ENCODE results near the gene KMT5C. TPM values are rescaled to one million over a fixed set of nuclear protein-coding genes. Genes with fewer than 3 reads are reported as not detected.

KMT5C gene
- total RNA-seq, 2 experiments from 2014 or later, result 32.6 to 33.1 TPM

GRCh38 chr19:55385724-55386492, 46.2 kb downstream of the KMT5C start, which contains the start of gene RPL28:
Gene RPL28, plus strand, starts transcription at chr19:55385932. Its CDS starts 426 bp downstream, at chr19:55386358.
- H3K27me3 Mint-ChIP-seq, result no peaks in the 10 kb centered on the region
- peak; percentile 98 for DNase-seq
- no peaks in the 10 kb centered on the region for H3K9me3 Mint-ChIP-seq
- POLR2A ChIA-PET, result interaction anchor here (0.5 to 10.2 kb wide), 8 partner anchors 8 to 130 kb away, joined by 3 to 217 read pairs (median 5); partner anchors contain the start of gene UBE2S
- ATAC-seq, result peak; percentile 84
- no peak for TF ChIP-seq CTCF (IDR thresholded peaks at IDR 0.05)
- intact Hi-C loops (cut with micrococcal nuclease), result loop anchor here (5.0 kb wide), 1 partner anchor 129 kb away; the partner anchor contains the start of gene PPP6R1
- peak within 1 kb of the TSS; percentile 99 for H3K27ac Mint-ChIP-seq
- H3K36me3 Mint-ChIP-seq (ENCODE audit: low read depth), result peaks cover 59% of the 10 kb centered on the region
- CTCF ChIA-PET, result interaction anchor here (1.7 kb wide), 1 partner anchor 84 kb away, joined by 5 read pairs; no protein-coding TSS in a partner anchor
- peak within 1 kb of the TSS; percentile 99 for H3K4me3 Mint-ChIP-seq
- H3K4me1 Mint-ChIP-seq (ENCODE audit: low read depth), result peaks cover 53% of the 10 kb centered on the region

GRCh38 chr19:55386493-55386971, 46.9 kb downstream of the KMT5C start:
- no peak for TF ChIP-seq CTCF (IDR thresholded peaks at IDR 0.05)
- CTCF ChIA-PET, result interaction anchor here (1.7 kb wide), 1 partner anchor 85 kb away, joined by 5 read pairs; no protein-coding TSS in a partner anchor
- peaks cover 57% of the 10 kb centered on the region for H3K36me3 Mint-ChIP-seq (ENCODE audit: low read depth)
- no peak for DNase-seq
- peak overlapping the region; percentile 99 for H3K4me3 Mint-ChIP-seq
- H3K4me1 Mint-ChIP-seq (ENCODE audit: low read depth), result peaks cover 53% of the 10 kb centered on the region
- H3K9me3 Mint-ChIP-seq, result no peaks in the 10 kb centered on the region
- no peak for ATAC-seq
- peak overlapping the region; percentile 99 for H3K27ac Mint-ChIP-seq
- POLR2A ChIA-PET, result interaction anchor here (0.5 to 10.2 kb wide), 11 partner anchors 8 to 133 kb away, joined by 3 to 217 read pairs (median 4); partner anchors contain the start of genes HSPBP1, UBE2S and ZNF628
- intact Hi-C loops (cut with micrococcal nuclease), result loop anchor here (5.0 kb wide), 1 partner anchor 129 kb away; the partner anchor contains the start of gene PPP6R1
- H3K27me3 Mint-ChIP-seq, result no peaks in the 10 kb centered on the region

GRCh38 chr19:55387736-55388497, 48.2 kb downstream of the KMT5C start:
- no peak for ATAC-seq
- Mint-ChIP-seq H3K27ac (peak overlapping the region; percentile 99), H3K27me3 (no peaks in the 10 kb centered on the region), H3K4me1 (ENCODE audit: low read depth) (peaks cover 40% of the 10 kb centered on the region), H3K36me3 (ENCODE audit: low read depth) (peaks cover 48% of the 10 kb centered on the region), H3K9me3 (no peaks in the 10 kb centered on the region), H3K4me3 (peak overlapping the region; percentile 99)
- CTCF ChIA-PET, result interaction anchor here (0.7 to 1.7 kb wide), 2 partner anchors 15 to 86 kb away, joined by 3 to 5 read pairs; no protein-coding TSS in a partner anchor
- POLR2A ChIA-PET, result interaction anchor here (0.5 to 10.2 kb wide), 13 partner anchors 11 to 132 kb away, joined by 3 to 217 read pairs (median 5); partner anchors contain the start of genes HSPBP1, UBE2S and ZNF628
- no peak for DNase-seq
- no peak for TF ChIP-seq CTCF (IDR thresholded peaks at IDR 0.05)
- intact Hi-C loops (cut with micrococcal nuclease), result loop anchor here (5.0 kb wide), 1 partner anchor 131 kb away; the partner anchor contains the start of gene PPP6R1

- intact Hi-C loops (cut with micrococcal nuclease), result loop anchor here (5.0 kb wide), 1 partner anchor 132 kb away; the partner anchor contains the start of gene PPP6R1
- ChIA-PET CTCF (no interaction called here), POLR2A (interaction anchor here (0.7 to 10.2 kb wide), 13 partner anchors 10 to 233 kb away, joined by 3 to 217 read pairs (median 4); partner anchors contain the start of gene UBE2S)
- no peaks in the 10 kb centered on the region for H3K9me3 Mint-ChIP-seq
- peaks cover 36% of the 10 kb centered on the region for H3K4me1 Mint-ChIP-seq (ENCODE audit: low read depth)
- peak overlapping the region; percentile 29 for H3K4me3 Mint-ChIP-seq
- ATAC-seq (no peak), DNase-seq (no peak)
- peak overlapping the region; percentile 68 for H3K27ac Mint-ChIP-seq
- H3K27me3 Mint-ChIP-seq, result no peaks in the 10 kb centered on the region
- TF ChIP-seq CTCF (IDR thresholded peaks at IDR 0.05), result no peak
- peaks cover 48% of the 10 kb centered on the region for H3K36me3 Mint-ChIP-seq (ENCODE audit: low read depth)
These were observed 50.0 kb downstream of the KMT5C start for GRCh38 chr19:55389386-55390317.
